Peyer's patch (tissue), 4 donors: ENCODE measurements around the gene OTUB2.

Experiments
- POLR2A ChIP-seq, 2 donors: fragments of 450-650 bp; IDR thresholded peaks; one replicate each; pipeline ENCODE4 v1.5.1; 2017; ENCODE audit warnings: antibody characterized with exemption in 2 of 2, mild to moderate bottlenecking in 2 of 2, moderate library complexity in 2 of 2
- TF ChIP-seq, protein P1 (sequence below), 6 experiments: fragments of 450-650 bp in 4 of 6; fragments of 200-600 bp in 2 of 6; sonication (generic) in 1 of 6; IDR thresholded peaks; one replicate each; pipeline ENCODE4 v1.5.1; 2017 to 2019; ENCODE audit warnings: antibody characterized with exemption in 6 of 6, mild to moderate bottlenecking in 3 of 6, moderate library complexity in 1 of 6

DNA sequence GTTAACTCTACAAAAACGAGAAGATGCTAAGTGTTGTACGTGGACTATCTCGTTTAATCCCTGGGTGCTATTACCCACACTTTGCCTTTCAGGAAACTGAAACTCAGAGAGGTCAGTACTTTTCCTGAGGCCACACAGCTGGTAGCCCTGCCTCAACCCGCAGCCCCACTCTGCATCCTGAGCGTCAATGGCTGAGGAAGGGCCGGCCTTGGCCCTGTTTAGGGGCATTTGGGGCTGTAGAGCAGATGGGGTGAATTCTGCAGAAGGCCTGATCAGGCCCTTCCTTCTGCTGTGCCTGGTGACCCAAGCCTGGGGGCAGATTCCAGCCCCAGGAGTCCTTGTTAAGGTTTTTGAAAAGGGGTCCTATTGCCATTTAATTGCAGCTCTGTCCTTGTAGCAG is 32.8 kb upstream of the OTUB2 start:
- TF ChIP-seq, protein P1, sequence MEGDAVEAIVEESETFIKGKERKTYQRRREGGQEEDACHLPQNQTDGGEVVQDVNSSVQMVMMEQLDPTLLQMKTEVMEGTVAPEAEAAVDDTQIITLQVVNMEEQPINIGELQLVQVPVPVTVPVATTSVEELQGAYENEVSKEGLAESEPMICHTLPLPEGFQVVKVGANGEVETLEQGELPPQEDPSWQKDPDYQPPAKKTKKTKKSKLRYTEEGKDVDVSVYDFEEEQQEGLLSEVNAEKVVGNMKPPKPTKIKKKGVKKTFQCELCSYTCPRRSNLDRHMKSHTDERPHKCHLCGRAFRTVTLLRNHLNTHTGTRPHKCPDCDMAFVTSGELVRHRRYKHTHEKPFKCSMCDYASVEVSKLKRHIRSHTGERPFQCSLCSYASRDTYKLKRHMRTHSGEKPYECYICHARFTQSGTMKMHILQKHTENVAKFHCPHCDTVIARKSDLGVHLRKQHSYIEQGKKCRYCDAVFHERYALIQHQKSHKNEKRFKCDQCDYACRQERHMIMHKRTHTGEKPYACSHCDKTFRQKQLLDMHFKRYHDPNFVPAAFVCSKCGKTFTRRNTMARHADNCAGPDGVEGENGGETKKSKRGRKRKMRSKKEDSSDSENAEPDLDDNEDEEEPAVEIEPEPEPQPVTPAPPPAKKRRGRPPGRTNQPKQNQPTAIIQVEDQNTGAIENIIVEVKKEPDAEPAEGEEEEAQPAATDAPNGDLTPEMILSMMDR (IDR thresholded peaks at IDR 0.05) = no peak
- no peak for TF ChIP-seq POLR2A (IDR thresholded peaks at IDR 0.05)
